ENCODE measurements around the gene PPM1H.
A peak's percentile ranks its signal among the peaks of the same experiment; 100 is the strongest.
"Not testable (repeated sequence)": the region's sequence is repeated elsewhere in the genome, so short reads cannot be mapped to it uniquely, and the experiment has no call there.

Gene PPM1H

GRCh38 chr12:62947364-62947763 lies 12.4 kb upstream of the PPM1H start:
- no peak for DNase-seq (ENCODE audit: low read depth in 2 of 2)

- no peak for DNase-seq (ENCODE audit: low read depth in 2 of 2)
Measured at GRCh38 chr12:62943779-62944395, 8.9 kb upstream of the PPM1H start.

GRCh38 chr12:62942316-62942715 lies 7.4 kb upstream of the PPM1H start:
- not testable (repeated sequence) for DNase-seq (ENCODE audit: low read depth in 2 of 2)

- peak in 1 of 2 donors; percentile 3 for DNase-seq (ENCODE audit: low read depth in 2 of 2)
Measured at GRCh38 chr12:62934239-62934798, 631 bp downstream of the PPM1H start.

- DNase-seq (ENCODE audit: low read depth in 2 of 2) = no peak
Measured at GRCh38 chr12:62933602-62934238, 1.2 kb downstream of the PPM1H start.

- DNase-seq (ENCODE audit: low read depth in 2 of 2) = no peak
Measured at GRCh38 chr12:62933220-62933601, 1.7 kb downstream of the PPM1H start.

GRCh38 chr12:62931477-62931876 lies 3.5 kb downstream of the PPM1H start:
- no peak for DNase-seq (ENCODE audit: low read depth in 2 of 2)

GRCh38 chr12:62930546-62931425 lies 4.2 kb downstream of the PPM1H start:
- DNase-seq (ENCODE audit: low read depth in 2 of 2) = no peak

GRCh38 chr12:62928632-62929031 lies 6.3 kb downstream of the PPM1H start:
- DNase-seq (ENCODE audit: low read depth in 2 of 2) = no peak

- DNase-seq (ENCODE audit: low read depth in 2 of 2) = no peak
Measured at GRCh38 chr12:62925680-62926079, 9.3 kb downstream of the PPM1H start.

GRCh38 chr12:62924084-62924483 lies 10.9 kb downstream of the PPM1H start:
- DNase-seq (ENCODE audit: low read depth in 2 of 2) = no peak

GRCh38 chr12:62922539-62922938 lies 12.4 kb downstream of the PPM1H start:
- DNase-seq (ENCODE audit: low read depth in 2 of 2) = no peak

GRCh38 chr12:62919838-62920237 lies 15.1 kb downstream of the PPM1H start:
- no peak for DNase-seq (ENCODE audit: low read depth in 2 of 2)

GRCh38 chr12:62917926-62918325 lies 17.0 kb downstream of the PPM1H start:
- no peak for DNase-seq (ENCODE audit: low read depth in 2 of 2)

GRCh38 chr12:62916632-62917425 lies 18.1 kb downstream of the PPM1H start:
- no peak for DNase-seq (ENCODE audit: low read depth in 2 of 2)

GRCh38 chr12:62915204-62915529 lies 19.8 kb downstream of the PPM1H start:
- DNase-seq (ENCODE audit: low read depth in 2 of 2) = no peak

GRCh38 chr12:62914443-62915203 lies 20.3 kb downstream of the PPM1H start:
- no peak for DNase-seq (ENCODE audit: low read depth in 2 of 2)

- DNase-seq (ENCODE audit: low read depth in 2 of 2) = no peak
Measured at GRCh38 chr12:62913380-62913779, 21.6 kb downstream of the PPM1H start.

GRCh38 chr12:62912644-62913043 lies 22.3 kb downstream of the PPM1H start:
- DNase-seq (ENCODE audit: low read depth in 2 of 2) = no peak

- no peak for DNase-seq (ENCODE audit: low read depth in 2 of 2)
Measured at GRCh38 chr12:62911286-62911685, 23.7 kb downstream of the PPM1H start.

- DNase-seq (ENCODE audit: low read depth in 2 of 2) = no peak
Measured at GRCh38 chr12:62910549-62911169, 24.3 kb downstream of the PPM1H start.

Data from stimulated activated CD4-positive, alpha-beta T cell treated with anti-CD3 and anti-CD28 coated beads, Interleukin-4, amount 100 ng/mL, for 48 hours (primary cell).